AG08396 (cell line): ENCODE measurements around the gene PSMA5.
"Not testable (repeated sequence)": the region's sequence is repeated elsewhere in the genome, so short reads cannot be mapped to it uniquely, and the experiment has no call there.

Experiments
- DNase-seq: peaks from one replicate; pipeline ENCODE4 v3.0.0; 2012; ENCODE audit warnings: low spot score, mixed read lengths

The PSMA5 gene

GRCh38 chr1:109432336-109432735, 6.1 kb upstream of the PSMA5 start:
- peak; percentile 18 for DNase-seq

- DNase-seq = no peak
These were observed 871 bp upstream of the PSMA5 start for GRCh38 chr1:109427171-109427467.

GRCh38 chr1:109425391-109426280, 612 bp downstream of the PSMA5 start:
- peak; percentile 40 for DNase-seq

GRCh38 chr1:109423498-109423897, 2.8 kb downstream of the PSMA5 start:
- DNase-seq = no peak

GRCh38 chr1:109412551-109412950, 13.7 kb downstream of the PSMA5 start:
- no peak for DNase-seq

- no peak for DNase-seq
These were observed 21.4 kb downstream of the PSMA5 start for GRCh38 chr1:109404838-109405237.

- no peak for DNase-seq
These were observed 24.2 kb downstream of the PSMA5 start for GRCh38 chr1:109402025-109402424.

- no peak for DNase-seq
These were observed 26.1 kb downstream of the PSMA5 start for GRCh38 chr1:109400035-109400655.

- no peak for DNase-seq
These were observed 26.8 kb downstream of the PSMA5 start for GRCh38 chr1:109399326-109399957.

- no peak for DNase-seq
These were observed 27.7 kb downstream of the PSMA5 start for GRCh38 chr1:109398343-109399225.

GRCh38 chr1:109397581-109398342, 28.5 kb downstream of the PSMA5 start, which contains the start of gene SORT1:
Gene SORT1, minus strand, starts transcription at chr1:109397918. Its CDS starts 26 bp downstream, at chr1:109397892.
- peak; percentile 89 for DNase-seq

- no peak for DNase-seq
These were observed 29.2 kb downstream of the PSMA5 start for GRCh38 chr1:109396871-109397580.

- no peak for DNase-seq
These were observed 29.8 kb downstream of the PSMA5 start for GRCh38 chr1:109396513-109396839.

GRCh38 chr1:109395602-109396512, 30.4 kb downstream of the PSMA5 start:
- DNase-seq = peak; percentile 35

- not testable (repeated sequence) for DNase-seq
These were observed 31.0 kb downstream of the PSMA5 start for GRCh38 chr1:109395282-109395599.

- DNase-seq = no peak
These were observed 31.5 kb downstream of the PSMA5 start for GRCh38 chr1:109394591-109395281.

GRCh38 chr1:109393617-109394233, 32.5 kb downstream of the PSMA5 start:
- no peak for DNase-seq

- DNase-seq = peak; percentile 74
These were observed 33.2 kb downstream of the PSMA5 start for GRCh38 chr1:109392788-109393616.
